Kidney epithelial cell (primary cell): ENCODE results near the gene TNFRSF1B. TPM values are rescaled to one million over a fixed set of nuclear protein-coding genes. Genes with fewer than 3 reads are reported as not detected.

Experiments used
- DNase-seq: peaks from one replicate; pipeline ENCODE4 v3.0.0-alpha.2; 2010; ENCODE audit warnings: low read depth
- H3K27me3 ChIP-seq: 2 replicates; pipeline ENCODE4 v1.6.0; 2011; ENCODE audit warnings: low read length; ENCODE audit not compliant: control insufficient read depth, insufficient read depth
- H3K36me3 ChIP-seq: 2 replicates; pipeline ENCODE4 v1.5.1; 2011; ENCODE audit warnings: low read length; ENCODE audit not compliant: control insufficient read depth, insufficient read depth
- H3K4me3 ChIP-seq: 2 replicates; pipeline ENCODE4 v1.5.1; 2011; ENCODE audit warnings: low read depth, mild to moderate bottlenecking, control low read depth, low read length
- total RNA-seq: library from RNA; depleted of rRNA; stranded (reverse); fragments of >200 nt; gene quantifications from 2 replicates; pipeline ENCODE4 v1.2.3, GENCODE V29; 2015
- TF ChIP-seq, protein P1 (sequence below): IDR thresholded peaks from 2 replicates; pipeline ENCODE4 v1.5.1; 2011; ENCODE audit warnings: mild to moderate bottlenecking, moderate library complexity, low read length, control low read depth, inconsistent platforms; ENCODE audit not compliant: insufficient read depth, poor library complexity, severe bottlenecking

TNFRSF1B gene
- total RNA-seq, 1 donor from 2014 or later, result 0.21 TPM

DNA sequence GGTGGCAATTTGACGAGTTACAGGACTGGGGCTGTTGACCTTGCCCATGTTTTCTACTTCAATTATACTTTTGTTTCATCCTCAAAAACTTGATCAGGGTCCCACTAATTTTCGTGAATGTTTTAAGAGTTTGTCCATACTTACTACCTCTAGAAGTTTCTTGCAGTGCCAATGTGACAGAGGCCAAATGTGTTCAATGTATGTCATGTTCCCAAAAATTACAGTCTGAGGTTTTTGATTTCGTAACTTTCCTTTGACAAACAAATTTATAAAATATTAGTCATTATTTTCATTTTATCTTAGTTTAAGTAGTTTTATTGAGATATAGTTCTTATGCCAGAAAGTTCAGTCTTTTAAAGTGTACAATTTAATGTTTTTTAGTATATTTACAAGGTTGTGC is 78.3 kb downstream of the TNFRSF1B start:
- Histone ChIP-seq H3K36me3 (peaks cover 3% of the 10 kb centered on the region), H3K4me3 (no peak overlapping the region), H3K27me3 (no peaks in the 10 kb centered on the region)
- TF ChIP-seq, protein P1, sequence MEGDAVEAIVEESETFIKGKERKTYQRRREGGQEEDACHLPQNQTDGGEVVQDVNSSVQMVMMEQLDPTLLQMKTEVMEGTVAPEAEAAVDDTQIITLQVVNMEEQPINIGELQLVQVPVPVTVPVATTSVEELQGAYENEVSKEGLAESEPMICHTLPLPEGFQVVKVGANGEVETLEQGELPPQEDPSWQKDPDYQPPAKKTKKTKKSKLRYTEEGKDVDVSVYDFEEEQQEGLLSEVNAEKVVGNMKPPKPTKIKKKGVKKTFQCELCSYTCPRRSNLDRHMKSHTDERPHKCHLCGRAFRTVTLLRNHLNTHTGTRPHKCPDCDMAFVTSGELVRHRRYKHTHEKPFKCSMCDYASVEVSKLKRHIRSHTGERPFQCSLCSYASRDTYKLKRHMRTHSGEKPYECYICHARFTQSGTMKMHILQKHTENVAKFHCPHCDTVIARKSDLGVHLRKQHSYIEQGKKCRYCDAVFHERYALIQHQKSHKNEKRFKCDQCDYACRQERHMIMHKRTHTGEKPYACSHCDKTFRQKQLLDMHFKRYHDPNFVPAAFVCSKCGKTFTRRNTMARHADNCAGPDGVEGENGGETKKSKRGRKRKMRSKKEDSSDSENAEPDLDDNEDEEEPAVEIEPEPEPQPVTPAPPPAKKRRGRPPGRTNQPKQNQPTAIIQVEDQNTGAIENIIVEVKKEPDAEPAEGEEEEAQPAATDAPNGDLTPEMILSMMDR, result no peak
- no peak for DNase-seq

DNA sequence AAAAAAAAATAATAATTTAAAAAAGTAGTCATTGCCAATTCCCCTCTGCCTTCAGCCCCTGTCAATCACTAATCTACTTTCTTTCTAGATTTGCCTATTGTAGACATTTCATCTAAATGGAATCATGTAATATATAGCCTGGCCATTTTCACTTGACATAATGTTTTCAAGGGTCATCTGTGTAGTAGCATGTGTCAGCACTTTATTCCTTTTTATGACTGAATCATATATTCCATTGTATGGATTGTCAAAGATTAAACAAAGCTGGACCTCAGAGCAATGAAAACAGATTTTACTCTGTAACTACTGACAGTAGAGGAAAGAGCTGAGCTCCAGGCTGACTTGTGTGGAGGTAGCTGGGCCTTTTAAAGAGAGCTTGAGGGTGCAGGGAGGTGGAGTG is 78.9 kb downstream of the TNFRSF1B start:
- DNase-seq, result no peak
- Histone ChIP-seq H3K27me3 (no peaks in the 10 kb centered on the region), H3K36me3 (peaks cover 3% of the 10 kb centered on the region), H3K4me3 (no peak overlapping the region)
- TF ChIP-seq, protein P1, result no peak

DNA sequence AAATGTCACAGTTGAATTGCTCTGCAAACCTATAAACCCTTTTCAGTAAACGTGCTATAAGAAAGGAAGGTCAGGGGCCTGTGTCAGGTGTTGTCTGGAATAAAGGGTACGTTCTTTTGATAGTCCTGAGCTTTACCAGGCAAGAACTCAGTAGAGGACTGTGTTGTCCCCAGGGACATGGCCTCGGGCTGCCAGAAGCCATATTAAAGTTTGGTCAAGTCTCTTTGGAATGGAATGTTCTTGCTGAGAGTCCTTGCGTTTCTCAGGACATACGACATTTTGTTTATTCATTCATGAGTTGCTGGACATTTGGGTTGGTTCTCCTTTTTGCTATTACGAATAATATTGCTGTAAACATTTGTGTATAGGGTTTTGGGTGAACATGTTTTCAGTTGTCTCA is 79.8 kb downstream of the TNFRSF1B start:
- H3K36me3 ChIP-seq, result peaks cover 3% of the 10 kb centered on the region
- DNase-seq, result no peak
- H3K27me3 ChIP-seq, result no peaks in the 10 kb centered on the region
- no peak overlapping the region for H3K4me3 ChIP-seq
- TF ChIP-seq, protein P1, result no peak

DNA sequence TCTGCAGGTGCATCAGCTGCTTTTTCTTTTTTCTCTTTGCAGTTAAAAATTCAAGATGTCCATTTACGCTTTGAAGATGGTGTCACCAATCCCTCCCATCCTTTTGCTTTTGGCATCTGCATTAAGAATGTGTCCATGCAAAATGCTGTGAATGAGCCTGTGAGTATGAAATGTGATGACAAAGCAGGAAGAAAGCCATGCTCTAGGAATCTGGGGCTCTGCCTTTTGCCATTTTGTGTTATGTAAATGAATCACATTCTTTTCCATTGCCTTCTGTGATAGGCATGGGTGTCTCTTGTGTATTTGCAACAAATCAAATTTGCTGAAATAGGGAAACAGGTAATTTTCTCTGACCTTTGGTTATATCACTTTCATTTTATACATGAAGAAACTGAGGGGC is 82.4 kb downstream of the TNFRSF1B start:
- no peak overlapping the region for H3K4me3 ChIP-seq
- no peaks in the 10 kb centered on the region for H3K27me3 ChIP-seq
- no peak for DNase-seq
- H3K36me3 ChIP-seq, result peaks cover 2% of the 10 kb centered on the region
- TF ChIP-seq, protein P1, result no peak

DNA sequence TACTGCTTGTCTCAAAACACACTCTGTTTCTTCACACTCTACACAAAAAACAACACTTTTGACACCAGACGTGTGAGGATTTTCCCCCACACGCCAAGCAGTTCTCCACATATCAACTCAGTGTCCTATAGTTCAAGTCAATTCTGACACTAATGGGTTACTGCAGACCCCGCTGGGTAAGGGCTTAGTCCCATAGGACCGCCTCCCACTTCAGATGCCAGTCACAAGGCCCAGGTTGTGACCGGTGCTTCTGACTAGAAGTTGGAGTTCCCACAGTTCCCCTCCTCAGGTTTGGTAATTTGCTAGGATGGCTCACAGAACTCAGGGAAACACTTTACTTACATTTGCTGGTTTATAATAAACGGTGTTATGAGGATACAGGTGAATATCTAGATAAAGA is 83.0 kb downstream of the TNFRSF1B start:
- no peak for DNase-seq
- Histone ChIP-seq H3K36me3 (no peaks in the 10 kb centered on the region), H3K4me3 (no peak overlapping the region), H3K27me3 (no peaks in the 10 kb centered on the region)
- TF ChIP-seq, protein P1, result no peak

DNA sequence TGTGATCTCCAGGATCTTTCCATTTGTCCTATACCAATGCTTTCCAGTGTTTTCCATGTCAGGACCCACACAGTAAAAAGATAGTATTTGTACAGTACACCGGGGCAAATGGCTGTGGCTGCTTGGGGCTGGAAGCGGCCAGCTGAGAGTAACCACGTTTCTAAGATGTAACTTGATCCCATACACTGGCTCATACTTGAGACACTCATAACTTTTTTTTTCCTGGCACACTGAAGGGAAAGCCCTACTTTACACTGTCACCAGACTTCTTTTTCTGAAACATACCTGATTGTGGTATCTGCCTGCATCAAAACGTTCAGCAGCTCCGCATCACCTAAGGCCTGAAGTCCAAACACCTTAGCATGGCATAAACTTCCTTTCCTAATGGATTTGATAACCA is 84.7 kb downstream of the TNFRSF1B start:
- H3K4me3 ChIP-seq, result no peak overlapping the region
- no peak for DNase-seq
- no peaks in the 10 kb centered on the region for H3K27me3 ChIP-seq
- TF ChIP-seq, protein P1, result no peak
- H3K36me3 ChIP-seq, result peaks cover 2% of the 10 kb centered on the region
